ENCODE results near the gene CHID1.
A peak's percentile ranks its signal among the peaks of the same experiment; 100 is the strongest.

The CHID1 gene

GRCh38 chr11:836274-836673 is 74.3 kb downstream of the CHID1 start:
- DNase-seq (ENCODE audit: low spot score) = no peak

GRCh38 chr11:834371-835316 is 76.0 kb downstream of the CHID1 start:
- no peak for DNase-seq (ENCODE audit: low spot score)

GRCh38 chr11:833849-834311 is 76.7 kb downstream of the CHID1 start:
- no peak for DNase-seq (ENCODE audit: low spot score)

- DNase-seq (ENCODE audit: low spot score) = peak; percentile 69
Observed at GRCh38 chr11:833114-833791, 77.4 kb downstream of the CHID1 start.

- peak; percentile 84 for DNase-seq (ENCODE audit: low spot score)
Observed at GRCh38 chr11:832529-833113, 78.0 kb downstream of the CHID1 start, which contains the start of gene CD151. CD151 (plus strand) TSS chr11:832952; CDS start chr11:836070, 3,118 bp downstream.

- no peak for DNase-seq (ENCODE audit: low spot score)
Observed at GRCh38 chr11:831961-832528, 78.6 kb downstream of the CHID1 start.

- DNase-seq (ENCODE audit: low spot score) = no peak
Observed at GRCh38 chr11:831118-831864, 79.3 kb downstream of the CHID1 start.

- DNase-seq (ENCODE audit: low spot score) = peak; percentile 91
Observed at GRCh38 chr11:830295-831117, 80.1 kb downstream of the CHID1 start.

- DNase-seq (ENCODE audit: low spot score) = no peak
Observed at GRCh38 chr11:829847-830294, 80.7 kb downstream of the CHID1 start.

GRCh38 chr11:829176-829846 is 81.3 kb downstream of the CHID1 start:
- no peak for DNase-seq (ENCODE audit: low spot score)

- no peak for DNase-seq (ENCODE audit: low spot score)
Observed at GRCh38 chr11:828506-829175, 82.0 kb downstream of the CHID1 start.

GRCh38 chr11:827897-828192 is 82.8 kb downstream of the CHID1 start, which contains the start of gene CRACR2B:
CRACR2B (plus strand) TSS chr11:827919; CDS start chr11:828608, 689 bp downstream.
- DNase-seq (ENCODE audit: low spot score) = no peak

- no peak for DNase-seq (ENCODE audit: low spot score)
Observed at GRCh38 chr11:827146-827896, 83.3 kb downstream of the CHID1 start.

GRCh38 chr11:826836-827145 is 83.8 kb downstream of the CHID1 start:
- DNase-seq (ENCODE audit: low spot score) = no peak

- DNase-seq (ENCODE audit: low spot score) = no peak
Observed at GRCh38 chr11:826227-826621, 84.4 kb downstream of the CHID1 start.

GRCh38 chr11:825366-826226 is 85.0 kb downstream of the CHID1 start:
- DNase-seq (ENCODE audit: low spot score) = no peak

- DNase-seq (ENCODE audit: low spot score) = no peak
Observed at GRCh38 chr11:824942-825341, 85.7 kb downstream of the CHID1 start.

GRCh38 chr11:824292-824880 is 86.2 kb downstream of the CHID1 start:
- DNase-seq (ENCODE audit: low spot score) = no peak
